Activated naive CD8-positive, alpha-beta T cell (primary cell): Measurements from ENCODE around the gene PRRC2B.
A peak's percentile ranks its signal among the peaks of the same experiment; 100 is the strongest.

Experiments used
- H3K27ac Mint-ChIP-seq: one replicate; pipeline ENCODE4 v1.8.0; 2021; ENCODE audit warnings: mixed read lengths
- H3K27me3 Mint-ChIP-seq: one replicate; pipeline ENCODE4 v1.8.0; 2021; ENCODE audit warnings: mixed read lengths
- H3K36me3 Mint-ChIP-seq: one replicate; pipeline ENCODE4 v1.8.0; 2021; ENCODE audit warnings: mixed read lengths
- H3K4me1 Mint-ChIP-seq: one replicate; pipeline ENCODE4 v1.8.0; 2021; ENCODE audit warnings: low read depth, mixed read lengths
- H3K4me3 Mint-ChIP-seq: one replicate; pipeline ENCODE4 v1.8.0; 2021; ENCODE audit warnings: mild to moderate bottlenecking, mixed read lengths
- H3K9me3 Mint-ChIP-seq: one replicate; pipeline ENCODE4 v1.8.0; 2021; ENCODE audit warnings: low read depth, mixed read lengths

The PRRC2B gene

DNA sequence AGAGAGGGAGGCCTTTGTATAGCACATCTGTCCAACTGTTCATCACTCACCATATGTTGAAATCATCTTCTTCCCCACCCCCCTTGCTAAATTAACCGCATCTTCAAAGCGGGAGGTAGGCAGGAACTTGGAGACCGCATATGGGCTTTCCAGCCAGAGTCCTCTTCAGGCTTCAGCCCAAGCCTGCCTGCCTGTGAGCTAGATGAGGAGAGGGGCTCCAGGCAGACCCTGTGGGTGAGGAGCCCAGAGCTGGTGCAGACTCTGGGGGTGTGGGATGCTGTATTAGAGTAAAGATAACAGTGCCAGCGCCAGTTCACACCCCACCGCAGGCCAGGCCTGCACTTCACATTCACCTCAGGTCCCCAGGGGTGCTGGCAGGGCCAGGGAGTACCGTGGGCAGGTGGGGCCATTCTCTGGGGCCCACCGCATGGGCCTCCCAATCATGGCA is 16.2 kb downstream of the PRRC2B start:
- no peaks in the 10 kb centered on the region for H3K27me3 Mint-ChIP-seq
- H3K9me3 Mint-ChIP-seq = no peaks in the 10 kb centered on the region
- peak overlapping the region; percentile 94 for H3K27ac Mint-ChIP-seq
- peaks cover 91% of the 10 kb centered on the region for H3K4me1 Mint-ChIP-seq
- H3K36me3 Mint-ChIP-seq = peaks cover 8% of the 10 kb centered on the region
- H3K4me3 Mint-ChIP-seq = peak overlapping the region; percentile 80

DNA sequence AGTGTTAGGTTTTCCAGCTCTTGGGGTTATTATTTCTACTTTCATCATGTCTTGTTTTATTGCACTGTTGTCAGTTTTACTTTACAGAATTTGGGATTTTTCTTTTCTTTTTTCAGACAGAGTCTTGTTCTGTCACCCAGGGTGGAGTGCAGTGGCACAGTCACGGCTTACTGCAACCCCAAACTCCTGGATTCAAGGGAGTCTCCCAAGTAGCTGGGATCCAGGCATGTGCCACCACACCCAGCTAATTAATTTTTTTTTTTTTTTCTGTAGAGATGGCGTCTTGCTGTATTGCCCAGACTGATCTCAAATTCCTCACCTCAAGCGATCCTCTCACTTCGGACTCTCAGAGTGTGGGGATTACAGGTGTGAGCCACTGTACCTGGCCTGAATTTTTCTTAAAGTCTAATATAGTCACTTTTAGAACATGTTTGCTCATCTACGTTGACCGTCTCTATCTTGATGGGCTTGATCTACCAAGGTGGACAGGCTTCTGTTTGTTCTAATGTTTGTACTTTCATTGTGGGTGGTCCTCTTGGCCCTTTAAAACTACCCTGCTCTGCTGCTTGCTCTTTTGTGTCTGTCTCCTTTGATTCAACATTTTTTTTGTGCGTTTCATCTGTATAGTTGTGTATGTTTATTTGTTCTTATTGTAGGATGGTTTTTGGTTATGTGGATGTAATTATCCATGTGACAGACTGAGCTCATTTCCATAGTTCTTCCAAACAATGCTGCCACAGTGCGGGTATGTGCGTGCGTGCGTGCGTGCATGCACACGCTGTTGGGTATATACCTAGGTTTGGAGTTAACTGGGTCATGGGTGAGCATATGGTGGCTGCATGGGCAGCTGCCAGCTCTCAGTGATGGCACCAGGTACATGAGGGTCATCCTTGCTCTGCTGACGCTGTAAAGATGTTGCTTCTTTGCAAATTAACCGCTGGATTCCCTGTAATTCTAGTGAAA is 18.1 kb downstream of the PRRC2B start:
- peaks cover 8% of the 10 kb centered on the region for H3K36me3 Mint-ChIP-seq
- H3K27ac Mint-ChIP-seq = peak overlapping the region; percentile 69
- H3K4me1 Mint-ChIP-seq = peaks cover 89% of the 10 kb centered on the region
- H3K27me3 Mint-ChIP-seq = no peaks in the 10 kb centered on the region
- no peaks in the 10 kb centered on the region for H3K9me3 Mint-ChIP-seq
- peak overlapping the region; percentile 21 for H3K4me3 Mint-ChIP-seq

DNA sequence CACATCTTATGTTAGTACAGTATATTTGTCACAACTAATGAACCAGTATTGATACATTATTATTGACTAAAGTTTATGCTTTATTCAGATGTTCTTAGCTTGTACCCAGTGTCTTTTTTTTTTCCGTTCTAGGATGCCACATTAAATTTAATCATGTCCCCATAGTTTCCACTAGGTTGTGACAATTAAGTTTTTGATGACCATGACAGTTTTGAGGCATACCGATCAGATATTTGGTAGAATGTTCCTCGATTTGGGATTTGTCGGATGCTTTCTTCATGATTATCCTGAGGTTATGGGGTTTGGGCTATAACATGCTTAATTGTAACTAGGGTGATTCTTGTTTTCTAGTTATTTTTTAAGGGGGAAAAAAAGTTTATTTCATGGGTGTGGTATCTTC is 22.6 kb downstream of the PRRC2B start:
- Mint-ChIP-seq H3K27ac (peak overlapping the region; percentile 80), H3K36me3 (peaks cover 7% of the 10 kb centered on the region), H3K4me3 (peak overlapping the region; percentile 76), H3K27me3 (no peaks in the 10 kb centered on the region), H3K9me3 (no peaks in the 10 kb centered on the region), H3K4me1 (peaks cover 92% of the 10 kb centered on the region)

DNA sequence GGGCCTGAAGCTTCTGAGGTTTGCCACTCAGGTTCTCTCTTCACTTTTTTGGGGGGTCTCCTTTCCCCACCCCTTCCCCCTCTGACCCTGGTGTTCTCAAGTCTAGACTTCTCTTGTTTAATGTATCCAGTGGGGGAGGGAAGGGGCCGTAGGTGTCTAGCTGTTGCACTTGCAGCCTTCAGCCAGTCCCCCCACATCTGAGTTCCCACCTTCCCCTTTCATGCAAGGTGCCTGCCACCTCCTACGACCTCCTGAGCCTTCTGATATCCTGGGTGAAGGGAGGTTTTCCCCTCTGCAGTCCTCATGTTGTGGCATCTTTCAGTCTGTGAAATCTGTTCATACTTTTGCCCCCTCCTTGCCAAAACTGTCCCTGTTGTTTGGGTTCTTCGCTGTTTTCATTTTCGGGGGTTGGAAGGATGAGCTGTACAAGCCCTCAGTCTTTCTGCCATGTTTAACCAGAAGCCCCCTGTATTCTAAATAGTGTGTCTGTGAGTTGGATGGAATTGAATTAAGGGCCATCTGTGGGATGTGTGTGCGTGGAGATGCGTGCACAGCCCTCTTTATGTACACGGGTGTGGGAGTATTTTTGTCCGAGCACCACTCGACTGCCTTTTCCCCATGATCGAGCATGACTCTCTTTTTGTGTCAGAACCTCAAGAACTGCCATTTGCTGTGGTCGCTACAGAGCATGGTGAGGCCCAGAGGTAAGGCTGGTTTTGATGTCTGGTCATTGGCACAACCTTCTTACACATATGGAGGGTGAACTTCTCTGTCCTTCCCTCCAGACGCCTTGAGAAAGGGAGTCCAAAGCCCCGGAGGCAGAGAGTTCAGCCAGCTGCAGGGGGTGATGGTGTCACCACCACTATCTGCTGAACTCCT is 23.6 kb downstream of the PRRC2B start:
- Mint-ChIP-seq H3K27ac (peak overlapping the region; percentile 93), H3K36me3 (peaks cover 7% of the 10 kb centered on the region), H3K27me3 (no peaks in the 10 kb centered on the region)

DNA sequence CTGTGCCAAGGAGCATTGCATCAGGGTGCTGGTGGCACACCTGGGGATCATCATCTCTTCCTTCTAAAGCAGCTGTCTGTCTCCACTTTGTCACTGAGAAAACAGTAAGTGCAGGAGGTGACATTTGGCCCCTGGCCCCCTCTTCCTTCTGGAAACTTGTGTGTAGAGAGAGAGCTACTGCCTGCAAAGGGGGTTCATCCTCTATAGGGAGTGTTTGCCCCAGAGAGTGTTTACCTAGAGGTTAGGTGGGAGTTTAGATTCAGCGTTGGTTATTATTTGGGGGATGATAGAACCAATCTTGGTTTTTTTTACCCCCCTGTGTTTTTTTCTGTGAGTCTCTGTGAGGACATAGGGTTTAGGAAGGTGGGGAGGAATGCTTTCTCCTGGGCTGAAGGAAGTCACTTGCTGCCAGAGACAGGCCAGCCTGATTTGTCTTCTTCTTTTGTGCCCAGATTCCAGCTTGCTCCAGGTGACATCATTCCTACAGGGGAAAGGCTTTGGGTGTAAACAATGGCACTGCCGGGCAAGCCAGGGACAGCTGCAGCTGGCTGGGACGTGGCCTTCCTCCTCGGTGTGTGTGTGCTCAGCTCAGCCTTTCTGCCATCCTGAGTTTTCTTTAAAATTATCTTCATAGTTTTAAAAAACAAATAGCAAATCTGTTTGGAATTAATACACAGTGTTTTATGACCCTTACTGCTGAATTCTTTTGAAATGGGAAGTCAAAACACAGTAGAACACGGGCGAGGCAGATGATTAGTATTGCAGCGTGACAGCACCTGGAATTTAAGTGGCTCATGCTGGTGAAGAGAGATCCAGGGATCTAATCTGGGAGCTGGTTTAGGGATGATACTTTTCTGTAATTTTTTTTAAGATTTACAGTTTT is 24.5 kb downstream of the PRRC2B start:
- Mint-ChIP-seq H3K27ac (peak overlapping the region; percentile 93), H3K9me3 (no peaks in the 10 kb centered on the region), H3K4me3 (peak overlapping the region; percentile 76), H3K36me3 (peaks cover 7% of the 10 kb centered on the region), H3K27me3 (no peaks in the 10 kb centered on the region), H3K4me1 (peaks cover 94% of the 10 kb centered on the region)

More for the DNA sequence above, 23.6 kb downstream of the PRRC2B start:
- Mint-ChIP-seq H3K9me3 (no peaks in the 10 kb centered on the region), H3K4me3 (peak overlapping the region; percentile 76), H3K4me1 (peaks cover 90% of the 10 kb centered on the region)

DNA sequence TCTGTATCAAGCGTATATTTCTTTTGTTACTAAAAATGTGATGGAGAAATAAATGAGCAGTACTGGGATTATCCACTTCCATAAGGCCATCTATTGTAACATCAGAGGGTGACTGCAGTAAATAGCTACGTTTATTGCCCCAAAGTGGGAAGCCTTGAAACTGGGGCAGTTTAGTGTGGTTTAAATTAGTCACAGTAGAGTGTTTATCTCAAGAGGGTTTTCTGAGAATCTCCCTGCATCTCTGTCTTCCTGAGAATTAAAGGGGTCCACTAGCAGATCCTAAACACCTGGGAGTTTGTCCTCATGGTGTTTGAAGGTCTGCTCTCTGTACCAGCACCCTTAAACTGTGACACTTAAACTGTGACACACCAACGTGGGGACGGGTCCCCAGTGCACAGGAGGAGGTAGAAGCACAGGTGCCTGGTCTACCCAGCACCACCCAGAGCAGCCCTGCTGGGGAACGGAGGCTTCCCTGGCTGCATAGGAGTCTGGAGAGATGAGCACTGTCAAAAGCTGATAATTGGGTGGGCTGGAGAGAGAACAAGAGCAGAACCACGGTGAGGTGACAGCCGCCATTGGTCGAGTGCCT is 25.2 kb downstream of the PRRC2B start:
- no peaks in the 10 kb centered on the region for H3K27me3 Mint-ChIP-seq
- H3K4me3 Mint-ChIP-seq = peak overlapping the region; percentile 76
- peaks cover 90% of the 10 kb centered on the region for H3K4me1 Mint-ChIP-seq
- peaks cover 5% of the 10 kb centered on the region for H3K36me3 Mint-ChIP-seq
- no peaks in the 10 kb centered on the region for H3K9me3 Mint-ChIP-seq
- peak overlapping the region; percentile 93 for H3K27ac Mint-ChIP-seq

DNA sequence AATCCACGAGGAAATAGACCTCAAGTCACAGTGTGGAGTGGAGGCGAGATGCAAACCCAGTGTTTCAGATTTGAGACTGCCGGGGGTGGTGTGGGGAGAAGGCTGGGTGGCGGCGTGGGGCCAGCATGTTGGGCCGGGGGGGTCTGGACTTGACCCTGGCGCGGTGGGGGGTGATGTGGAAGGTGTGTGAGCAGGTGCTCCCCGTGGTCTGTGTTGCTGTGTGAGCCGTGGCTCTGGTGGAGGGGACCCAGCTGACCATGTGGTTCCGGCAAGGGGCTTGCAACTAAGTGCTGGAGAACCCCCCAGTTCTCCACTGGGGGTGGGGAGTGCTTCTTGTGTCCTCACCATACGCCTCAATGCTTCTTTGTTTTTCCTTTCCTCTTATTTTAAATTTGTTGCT is 25.8 kb downstream of the PRRC2B start:
- H3K4me1 Mint-ChIP-seq = peaks cover 88% of the 10 kb centered on the region
- peak overlapping the region; percentile 76 for H3K4me3 Mint-ChIP-seq
- no peaks in the 10 kb centered on the region for H3K27me3 Mint-ChIP-seq
- H3K27ac Mint-ChIP-seq = peak overlapping the region; percentile 93
- peaks cover 2% of the 10 kb centered on the region for H3K36me3 Mint-ChIP-seq
- no peaks in the 10 kb centered on the region for H3K9me3 Mint-ChIP-seq

DNA sequence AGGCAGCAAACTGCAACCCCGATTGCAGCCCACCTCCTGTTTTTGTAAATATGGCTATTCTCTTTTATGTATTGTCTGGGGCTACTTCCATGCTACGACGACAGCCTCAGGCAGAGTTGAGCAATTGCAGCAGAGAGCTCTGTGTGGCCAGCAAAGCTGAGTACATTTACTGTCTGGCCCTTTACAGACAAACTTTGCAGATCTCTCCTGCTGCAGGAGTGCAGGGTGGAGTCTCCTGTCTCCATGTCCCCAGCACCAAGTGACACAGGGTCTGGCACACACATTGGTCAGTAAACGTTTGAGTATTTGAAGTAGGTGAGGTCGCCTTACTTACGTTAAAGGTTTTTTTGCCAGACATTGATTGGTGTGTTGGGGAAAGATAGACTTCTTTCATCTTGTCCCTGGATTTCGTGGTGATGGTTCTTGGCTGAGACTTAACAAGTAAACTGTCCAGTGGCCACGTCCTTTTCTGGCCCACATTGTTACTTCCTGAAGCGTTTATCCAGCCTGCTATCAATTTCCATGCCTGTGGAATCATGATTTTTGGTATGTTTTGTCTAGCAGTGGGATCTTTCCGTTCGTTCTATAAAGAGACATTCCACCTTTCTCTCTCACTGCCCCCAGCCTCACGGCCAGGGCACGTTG is 27.2 kb downstream of the PRRC2B start:
- Mint-ChIP-seq H3K36me3 (peaks cover 2% of the 10 kb centered on the region), H3K4me1 (peaks cover 80% of the 10 kb centered on the region), H3K9me3 (no peaks in the 10 kb centered on the region), H3K4me3 (peak overlapping the region; percentile 36), H3K27me3 (no peaks in the 10 kb centered on the region), H3K27ac (peak overlapping the region; percentile 93)

DNA sequence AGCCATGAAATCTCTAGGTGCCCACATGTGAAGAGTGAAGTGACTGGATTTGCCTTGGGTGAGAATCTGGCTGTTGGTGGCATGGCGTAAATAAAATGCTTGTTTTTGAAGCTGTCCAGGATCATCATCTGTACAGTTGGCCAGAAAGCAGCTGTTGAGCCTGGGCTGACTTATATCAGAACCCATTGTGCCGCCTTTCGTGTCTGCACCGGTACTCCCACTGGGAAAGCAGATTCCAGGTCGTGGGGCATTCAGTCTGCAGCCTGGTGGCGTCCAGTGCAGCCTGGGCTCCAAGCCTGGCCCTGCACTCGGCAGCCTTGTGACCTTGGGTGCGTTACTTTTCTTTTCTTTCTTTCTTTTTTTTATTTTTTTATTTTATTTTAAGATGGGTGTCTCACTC is 27.8 kb downstream of the PRRC2B start:
- peak overlapping the region; percentile 36 for H3K4me3 Mint-ChIP-seq

DNA sequence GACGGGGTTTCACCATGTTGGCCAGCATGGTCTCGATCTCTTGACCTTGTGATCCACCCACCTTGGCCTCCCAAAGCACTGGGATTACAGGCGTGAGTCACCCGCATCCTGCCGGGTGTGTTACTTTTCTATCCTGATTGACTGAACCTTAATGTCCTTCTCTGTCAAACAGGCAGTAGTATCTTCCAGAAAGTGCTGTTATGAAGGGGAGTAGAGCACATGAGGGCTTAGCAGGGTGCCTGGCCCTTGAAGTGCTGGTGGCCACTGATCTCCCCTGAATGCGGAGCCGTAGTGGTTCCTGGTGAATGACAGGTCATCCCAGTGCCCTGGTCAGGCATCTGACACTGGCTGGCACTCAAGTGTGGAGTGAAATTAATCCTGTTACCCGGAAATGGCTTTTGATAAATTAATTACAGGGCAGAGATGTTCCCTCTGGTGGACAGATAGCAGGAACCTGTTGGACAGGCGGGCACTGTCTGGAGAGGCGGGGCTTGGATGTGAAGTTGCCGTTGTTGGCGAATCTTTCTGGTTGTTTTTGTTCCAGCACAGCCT is 28.4 kb downstream of the PRRC2B start:
- peak overlapping the region; percentile 42 for H3K4me3 Mint-ChIP-seq

More for the DNA sequence above, 27.8 kb downstream of the PRRC2B start:
- Mint-ChIP-seq H3K27me3 (no peaks in the 10 kb centered on the region), H3K27ac (peak overlapping the region; percentile 93), H3K4me1 (peaks cover 79% of the 10 kb centered on the region), H3K36me3 (peaks cover 4% of the 10 kb centered on the region), H3K9me3 (no peaks in the 10 kb centered on the region)

DNA sequence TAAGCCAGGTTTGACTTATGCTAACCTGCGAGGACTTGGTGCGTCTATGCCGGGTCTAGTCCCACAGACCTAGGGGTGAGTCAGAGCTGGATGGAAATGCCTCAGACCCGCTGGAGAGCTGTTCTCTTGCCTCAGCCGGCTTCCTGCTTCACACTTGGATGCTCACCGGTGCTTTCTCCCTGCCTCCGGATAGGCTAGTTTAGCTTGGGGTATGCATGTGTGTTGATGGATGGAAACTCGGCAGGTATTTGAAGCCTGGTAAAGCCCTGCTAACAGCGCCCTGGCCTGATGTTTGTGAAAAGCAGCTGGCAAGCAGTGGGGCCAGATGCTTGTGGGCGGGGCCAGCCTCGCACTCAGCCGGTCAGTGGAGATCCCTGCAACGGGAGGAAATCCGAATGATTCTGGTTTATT is 29.3 kb downstream of the PRRC2B start:
- H3K4me3 Mint-ChIP-seq = peak overlapping the region; percentile 42
- H3K4me1 Mint-ChIP-seq = peaks cover 78% of the 10 kb centered on the region
- H3K27me3 Mint-ChIP-seq = no peaks in the 10 kb centered on the region

More for the DNA sequence above, 28.4 kb downstream of the PRRC2B start:
- peaks cover 4% of the 10 kb centered on the region for H3K36me3 Mint-ChIP-seq
- peak overlapping the region; percentile 72 for H3K27ac Mint-ChIP-seq
- no peaks in the 10 kb centered on the region for H3K9me3 Mint-ChIP-seq
- H3K27me3 Mint-ChIP-seq = no peaks in the 10 kb centered on the region
- H3K4me1 Mint-ChIP-seq = peaks cover 79% of the 10 kb centered on the region

DNA sequence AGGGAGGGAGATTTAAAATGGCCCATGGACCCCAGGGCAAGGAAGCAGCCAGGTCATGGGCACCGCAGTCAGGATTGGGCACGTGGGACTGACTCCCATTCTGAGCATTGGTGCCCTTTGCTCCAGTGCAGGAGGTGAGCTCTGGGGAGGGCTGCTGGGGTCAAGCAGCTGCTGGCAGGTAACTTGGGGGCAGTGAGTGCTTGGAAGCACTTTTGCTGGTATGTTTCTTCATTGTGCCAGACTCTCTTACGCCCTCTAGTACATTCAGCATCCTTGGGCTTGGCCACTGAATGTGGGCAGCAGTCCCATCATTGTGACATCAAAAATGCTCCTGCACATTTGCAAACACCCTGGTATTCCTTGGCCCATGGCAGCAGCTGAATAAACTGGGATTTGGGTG is 32.7 kb downstream of the PRRC2B start:
- no peaks in the 10 kb centered on the region for H3K27me3 Mint-ChIP-seq

More for the DNA sequence above, 29.3 kb downstream of the PRRC2B start:
- no peaks in the 10 kb centered on the region for H3K9me3 Mint-ChIP-seq
- peaks cover 4% of the 10 kb centered on the region for H3K36me3 Mint-ChIP-seq
- H3K27ac Mint-ChIP-seq = peak overlapping the region; percentile 72

More for the DNA sequence above, 32.7 kb downstream of the PRRC2B start:
- Mint-ChIP-seq H3K9me3 (no peaks in the 10 kb centered on the region), H3K4me1 (peaks cover 66% of the 10 kb centered on the region), H3K4me3 (no peak overlapping the region), H3K36me3 (peaks cover 2% of the 10 kb centered on the region), H3K27ac (peak overlapping the region; percentile 41)
